HTERT RPE-1 (cell line): ENCODE results near the gene GJA4.
"Not testable (repeated sequence)": the region's sequence is repeated elsewhere in the genome, so short reads cannot be mapped to it uniquely, and the experiment has no call there.

ENCODE experiments used
- in situ Hi-C: fragments of 300-500 bp; cut with MboI; formaldehyde crosslinking; loops from 4 replicates; pipeline ENCODE4 v1.14.3; 2020; ENCODE audit warnings: low sequenced_read_pairs

The GJA4 gene

DNA sequence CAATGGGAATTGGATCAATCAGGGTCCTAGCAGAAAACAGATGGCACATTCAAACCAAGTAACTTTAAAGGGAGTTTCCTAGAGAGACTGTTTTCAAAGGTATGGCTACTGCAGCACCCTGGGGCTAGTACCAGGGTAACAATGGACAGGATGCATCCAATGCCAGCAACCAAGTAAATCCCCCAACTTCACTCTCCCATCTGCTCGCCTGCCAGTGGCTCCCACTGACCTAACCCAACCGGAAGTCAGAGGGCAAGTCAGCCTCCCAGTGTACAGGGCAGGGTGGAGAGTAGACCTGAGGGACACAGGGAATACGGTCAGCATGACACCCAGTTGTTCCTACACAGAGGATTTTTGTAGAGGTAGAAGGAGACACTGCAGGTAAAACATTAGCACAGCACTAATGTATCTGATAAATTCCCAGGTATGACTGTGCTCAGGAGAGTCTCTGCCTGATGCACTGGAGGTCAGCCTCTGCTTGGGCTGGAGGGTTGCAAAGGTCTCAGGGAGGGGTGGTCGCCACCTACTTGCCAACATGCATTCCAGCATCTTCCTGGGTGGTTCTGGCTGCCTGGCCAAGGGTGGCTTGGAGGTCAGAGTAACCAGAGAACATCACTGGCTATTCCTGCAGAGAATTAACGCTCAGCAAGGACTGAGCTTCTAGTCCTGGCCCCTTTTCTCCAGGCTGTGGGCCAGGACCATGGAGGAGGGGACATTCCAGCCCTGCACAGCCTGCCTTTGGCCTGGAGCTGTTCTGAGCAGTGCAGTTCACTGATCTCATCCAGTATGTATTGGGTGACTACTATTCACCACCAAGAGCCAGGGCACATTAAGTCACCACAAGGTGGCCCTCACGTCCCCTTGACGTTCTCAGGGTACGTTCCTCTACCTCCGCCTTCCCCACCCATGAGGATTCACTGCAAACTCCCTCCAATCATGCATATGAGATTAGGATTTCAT, 5.1 kb upstream of the GJA4 start:
- in situ Hi-C loops, result no loop called here

DNA sequence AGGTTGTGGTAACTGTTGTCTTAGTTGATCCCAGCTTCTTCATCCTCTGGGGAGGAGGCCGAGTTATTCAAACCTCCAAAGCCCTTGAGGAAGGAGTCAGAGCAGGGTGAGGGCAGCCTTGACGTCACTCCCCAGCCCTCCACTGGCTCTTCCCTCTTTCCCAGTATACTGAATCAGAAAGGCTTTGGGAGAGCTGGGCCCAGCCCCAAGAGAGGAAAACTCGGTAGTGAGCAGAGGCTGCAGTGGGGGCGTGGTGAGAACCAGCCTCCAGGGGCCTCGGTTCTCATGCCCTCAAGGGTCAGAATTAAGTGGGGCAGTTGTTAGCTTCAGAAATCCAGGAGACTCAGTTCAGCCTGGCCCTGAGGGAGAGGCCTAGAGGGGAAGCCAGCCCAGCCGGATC, 1.8 kb upstream of the GJA4 start:
- in situ Hi-C loops, result no loop called here

DNA sequence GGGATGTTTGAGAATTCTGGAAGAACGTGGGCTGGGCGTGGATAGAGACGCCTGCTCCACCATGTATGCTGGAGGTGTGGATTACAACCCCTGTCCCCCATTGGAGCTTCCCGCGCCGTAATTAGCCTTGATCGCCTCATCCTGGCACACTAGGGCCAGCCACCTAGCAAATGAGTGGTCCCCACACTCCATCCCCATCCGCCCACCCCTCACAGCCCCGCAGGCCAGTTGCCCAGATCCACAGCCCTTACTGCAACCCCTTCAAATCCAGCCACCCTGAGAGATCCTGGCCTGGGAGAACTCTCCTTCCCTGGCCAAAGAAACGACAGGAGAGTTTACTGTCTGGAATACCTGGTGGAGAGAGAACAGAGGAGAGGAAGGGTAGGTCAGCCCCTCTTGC, 375 bp upstream of the GJA4 start:
- in situ Hi-C loops, result no loop called here

- in situ Hi-C loops, result no loop called here
Observed at GRCh38 chr1:34794001-34794789, 1.4 kb downstream of the GJA4 start.

- in situ Hi-C loops, result no loop called here
Observed at GRCh38 chr1:34794790-34795180, 2.0 kb downstream of the GJA4 start.

DNA sequence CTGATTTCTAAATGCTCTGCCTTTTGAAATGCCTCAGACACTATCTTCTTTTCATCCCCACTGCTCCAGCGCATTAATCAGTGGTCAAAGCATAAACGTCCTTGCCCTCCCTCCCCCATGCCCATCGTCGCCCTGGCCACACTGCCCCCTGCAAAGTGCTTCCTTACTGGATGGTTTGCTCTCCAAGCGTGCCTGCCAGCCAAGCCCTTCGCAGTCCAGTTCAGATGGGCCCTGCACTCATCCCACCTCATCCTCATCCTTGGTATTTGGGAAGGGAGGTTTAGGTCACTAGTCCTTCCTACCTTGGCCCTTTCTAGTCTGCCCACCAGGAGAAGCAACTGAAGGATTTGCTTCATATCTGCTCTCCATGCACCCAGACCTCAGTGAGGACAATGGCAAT, 3.1 kb downstream of the GJA4 start:
- in situ Hi-C loops, result no loop called here

DNA sequence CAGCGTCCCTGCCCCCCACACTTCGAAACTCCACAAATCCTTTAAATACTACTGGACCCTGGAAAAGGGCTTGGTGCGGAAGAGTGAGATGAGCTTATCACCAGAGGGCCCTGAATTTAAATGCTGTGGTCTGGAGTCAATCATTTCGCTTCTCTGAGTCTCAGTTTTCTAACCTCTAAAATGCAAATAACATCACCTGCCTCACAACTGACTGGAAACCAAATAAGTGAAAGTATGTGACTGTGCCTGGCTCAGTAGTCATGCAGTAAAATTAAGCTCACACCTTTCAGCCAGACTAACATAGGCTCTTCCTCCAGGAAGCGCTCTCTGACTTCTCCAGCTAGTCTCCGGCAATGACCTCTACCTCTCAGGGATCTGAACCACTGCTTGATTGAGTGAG, 4.2 kb downstream of the GJA4 start:
- in situ Hi-C loops, result no loop called here

DNA sequence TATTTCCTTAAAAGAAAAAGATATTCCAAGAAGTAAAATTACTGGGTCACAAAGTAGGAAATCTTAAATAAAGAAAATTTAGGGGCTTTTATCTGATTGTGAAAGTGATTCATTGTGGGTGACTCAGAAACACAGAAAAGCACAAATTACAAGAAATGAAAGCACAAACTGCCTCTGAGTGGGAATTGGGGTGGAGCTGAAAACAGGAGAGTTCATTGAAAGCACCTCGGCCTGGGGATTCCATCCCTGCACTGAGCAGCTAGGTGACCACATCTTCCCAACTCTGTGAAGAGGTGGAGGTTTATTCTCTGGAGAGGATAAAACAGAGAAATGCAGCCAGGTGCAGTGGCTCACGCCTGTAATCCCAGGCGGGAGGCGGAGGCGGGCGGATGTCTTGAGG, 7.4 kb downstream of the GJA4 start:
- in situ Hi-C loops, result no loop called here

- in situ Hi-C loops, result no loop called here
Observed at GRCh38 chr1:34803770-34804169, 11.0 kb downstream of the GJA4 start.

DNA sequence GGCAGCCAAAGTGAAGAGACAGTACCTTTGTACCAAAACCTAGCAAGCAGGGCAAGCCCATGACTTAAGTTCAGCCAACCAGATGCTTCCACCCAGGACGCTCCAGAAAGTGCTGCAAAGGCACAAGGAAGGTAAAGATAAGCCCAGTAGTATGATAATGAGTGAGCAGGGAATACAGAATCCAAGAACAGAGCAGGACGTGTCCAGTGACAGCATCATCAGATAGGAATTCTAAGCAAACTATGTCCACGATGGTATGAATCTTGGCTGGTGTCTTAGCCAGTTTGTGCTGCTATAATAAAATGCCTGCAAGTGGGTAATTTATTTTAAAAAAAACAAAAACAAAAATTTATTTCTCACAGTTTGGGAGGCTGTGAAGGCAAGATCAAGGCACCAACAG, 13.6 kb downstream of the GJA4 start:
- in situ Hi-C loops, result no loop called here

GRCh38 chr1:34808051-34808810, 15.4 kb downstream of the GJA4 start:
- in situ Hi-C loops, result no loop called here

DNA sequence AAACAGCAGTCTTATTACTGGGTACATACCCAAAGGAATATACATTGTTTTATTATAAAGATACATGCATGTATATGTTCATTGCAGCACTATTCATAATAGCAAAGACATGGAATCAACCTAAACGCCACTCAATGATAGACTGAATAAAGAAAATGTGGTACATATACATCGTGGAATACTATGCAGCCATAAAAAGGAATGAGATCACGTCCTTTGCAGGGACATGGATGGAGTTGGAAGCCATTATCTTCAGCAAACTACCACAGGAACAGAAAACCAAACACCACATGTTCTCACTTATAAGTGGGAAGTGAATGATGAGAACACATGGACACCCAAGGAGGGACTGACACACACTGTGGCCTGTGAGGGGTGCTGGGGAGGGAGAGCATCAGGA, 18.0 kb downstream of the GJA4 start:
- in situ Hi-C loops, result not testable (repeated sequence)

DNA sequence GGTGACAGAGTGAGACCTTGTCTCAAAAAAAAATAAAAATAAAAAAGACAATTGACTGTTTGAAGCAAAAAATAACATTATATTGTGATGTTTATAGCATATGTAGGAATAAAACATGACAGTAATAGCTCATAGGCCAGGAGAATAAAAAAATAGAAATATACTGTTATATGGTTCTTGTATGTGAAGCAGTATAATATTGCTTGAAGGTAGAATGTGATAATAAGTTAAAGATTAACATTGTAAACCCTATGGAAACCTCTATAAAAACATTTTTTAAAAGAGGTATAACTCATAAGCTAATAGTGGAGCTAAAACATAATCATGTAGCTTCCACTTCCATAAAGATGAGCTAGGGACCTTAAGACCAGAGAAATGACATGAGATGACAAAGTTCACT, 23.5 kb downstream of the GJA4 start:
- in situ Hi-C loops, result no loop called here

GRCh38 chr1:34816778-34817177, 24.0 kb downstream of the GJA4 start:
- in situ Hi-C loops, result no loop called here

DNA sequence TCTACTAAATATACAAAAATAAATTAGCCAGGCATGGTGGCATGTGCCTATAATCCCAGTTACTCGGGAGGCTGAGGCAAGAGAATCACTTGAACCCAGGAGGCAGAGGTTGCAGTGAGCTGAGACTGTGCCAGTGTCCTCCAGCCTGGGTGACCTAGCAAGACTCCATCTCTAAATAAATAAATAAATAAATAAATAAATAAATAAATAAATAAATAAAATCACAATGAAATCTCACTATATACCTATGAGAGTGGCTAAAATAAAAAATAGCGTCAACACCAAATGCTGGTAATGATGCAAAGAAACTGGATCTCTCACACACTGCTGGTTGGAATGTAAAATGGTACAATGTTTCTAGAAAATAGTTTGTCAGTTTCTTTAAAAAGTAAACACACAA, 26.1 kb downstream of the GJA4 start:
- in situ Hi-C loops, result not testable (repeated sequence)

DNA sequence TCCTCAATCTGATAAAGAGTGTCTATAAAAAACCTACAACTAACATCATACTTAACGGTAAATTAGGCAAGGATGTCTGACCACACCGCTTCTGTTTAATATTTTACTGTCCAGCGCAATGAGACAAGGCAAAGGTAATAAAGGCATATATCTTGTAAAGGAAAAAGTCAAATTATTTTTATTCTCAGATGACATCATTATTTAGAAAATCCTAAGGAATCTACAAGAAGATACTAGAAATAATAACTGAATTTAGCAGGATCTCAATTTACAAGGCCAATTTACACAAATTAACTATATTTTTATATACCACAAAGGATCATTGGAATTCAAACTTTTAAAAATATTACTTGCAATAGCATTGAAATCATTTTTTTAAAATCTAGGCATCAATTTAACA, 29.4 kb downstream of the GJA4 start:
- in situ Hi-C loops, result no loop called here

DNA sequence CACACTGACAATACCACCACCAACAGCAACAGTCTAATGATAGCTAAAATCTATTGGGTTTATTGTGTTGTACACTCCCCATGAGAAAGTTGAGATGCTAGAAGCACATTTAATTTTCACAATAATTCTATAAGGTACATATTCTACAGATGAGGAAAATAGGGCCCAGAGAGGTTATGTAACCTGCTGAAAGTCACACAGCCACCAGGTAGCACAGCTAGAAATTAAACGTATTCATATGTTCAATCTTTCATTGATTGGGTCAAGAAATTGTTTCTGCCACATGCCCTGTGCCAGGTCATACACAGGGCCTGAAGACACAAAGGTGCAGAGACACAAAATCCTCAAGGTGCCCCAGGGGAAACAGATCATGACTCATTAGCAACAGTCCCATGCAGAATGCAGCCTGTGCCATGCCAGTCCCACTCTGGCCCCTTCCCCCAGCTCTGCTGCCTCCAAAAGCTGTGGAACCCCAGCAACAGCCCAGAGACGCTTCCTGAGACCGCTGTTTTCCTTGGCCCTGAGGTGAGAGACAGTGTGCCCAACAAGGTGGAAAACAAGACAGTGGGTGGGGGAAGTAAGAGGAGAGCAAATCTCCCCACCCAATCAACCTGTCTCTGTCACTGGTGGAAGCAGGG, 32.1 kb downstream of the GJA4 start:
- in situ Hi-C loops, result no loop called here

- in situ Hi-C loops, result no loop called here
Observed at GRCh38 chr1:34825455-34826091, 32.8 kb downstream of the GJA4 start.

GRCh38 chr1:34827341-34827941, 34.6 kb downstream of the GJA4 start:
- in situ Hi-C loops, result no loop called here

DNA sequence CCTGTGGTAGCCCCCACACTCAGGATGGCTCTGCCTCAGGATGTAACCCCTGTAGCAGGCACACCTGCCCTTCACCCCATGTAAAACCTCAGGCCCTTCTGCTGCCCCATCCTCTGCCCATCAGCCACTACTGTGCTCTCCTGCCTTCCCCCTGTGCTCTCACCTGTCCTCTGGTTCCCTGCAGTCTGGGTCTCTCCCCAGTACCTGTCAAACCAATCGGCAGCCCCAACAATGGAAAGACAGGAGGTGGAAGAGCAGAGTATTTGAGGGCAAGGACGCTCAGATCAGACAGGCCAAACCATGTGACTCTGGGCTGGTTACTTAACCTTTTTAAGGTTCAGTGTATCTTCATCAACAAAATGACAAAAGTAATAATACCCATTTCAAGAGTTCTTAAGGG, 35.8 kb downstream of the GJA4 start:
- in situ Hi-C loops, result no loop called here
